Measurements from ENCODE around the gene MOB3A. TPM values are rescaled to one million over a fixed set of nuclear protein-coding genes. Genes with fewer than 3 reads are reported as not detected.

Gene MOB3A
- total and polyA plus RNA-seq, 2 of the 13 experiments (the other 11 are each of a cell fraction or from before 2014, with no cell fraction given), result 3.5 to 17.8 TPM

DNA sequence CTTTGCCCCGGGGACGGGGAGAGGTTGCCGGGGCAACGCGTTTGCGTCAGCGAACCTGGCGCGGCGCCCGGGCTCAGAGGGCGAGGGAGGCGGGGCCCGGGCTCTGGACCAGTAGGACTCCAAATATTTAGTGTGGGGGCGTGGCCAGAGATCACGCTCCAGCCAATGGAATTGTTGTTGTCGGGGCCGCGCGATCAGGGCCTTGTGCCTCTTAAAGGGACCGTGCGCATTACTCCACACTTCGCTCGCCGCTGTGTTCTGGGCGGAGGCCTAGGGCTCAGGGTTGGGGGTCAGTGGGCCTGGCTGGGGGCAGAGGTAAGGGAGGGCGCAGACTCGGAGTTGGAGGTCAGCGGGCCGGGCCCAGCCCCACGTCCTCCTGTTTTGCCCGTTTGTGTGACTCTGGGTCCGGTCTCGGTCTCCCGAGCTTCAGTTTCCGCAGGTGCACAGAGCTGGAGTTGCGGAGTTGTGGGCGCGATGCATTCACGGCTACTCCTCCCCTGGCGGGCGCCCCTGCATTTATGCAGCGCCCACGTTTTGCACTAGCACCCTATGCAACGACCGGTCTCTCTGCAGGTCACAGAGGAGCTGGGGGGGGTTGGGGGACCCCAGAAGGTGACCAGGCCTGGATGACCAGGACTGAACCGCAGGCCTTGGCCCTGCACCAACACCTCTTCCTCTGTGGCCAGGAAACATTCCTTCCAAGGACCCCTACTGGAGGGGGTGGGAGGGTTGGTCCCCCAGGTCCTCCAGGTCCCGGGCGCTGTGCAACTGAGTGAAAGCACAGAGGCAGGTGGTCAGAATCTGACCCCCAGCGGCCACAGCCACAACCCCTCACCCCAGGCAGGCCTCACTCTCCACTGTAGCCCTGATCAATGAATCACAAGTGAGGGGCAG lies 34.4 kb downstream of the MOB3A start (continued):
- TF ChIP-seq TOE1 (CRISPR knock-in tag; IDR thresholded peaks at IDR 0.05) (no peak; the same call in 1 of the 2 replicates), BCL6 (CRISPR knock-in tag; IDR thresholded peaks at IDR 0.05) (no peak), TGIF2 (CRISPR knock-in tag; IDR thresholded peaks at IDR 0.05) (no peak), AGO1 (IDR thresholded peaks at IDR 0.05; ENCODE audit: low read depth, low read length, poor library complexity, severe bottlenecking) (peak; percentile 44), POGK (CRISPR knock-in tag; conservative IDR thresholded peaks at IDR 0.05) (no peak; the same call in none of the 2 replicates), RBAK (CRISPR knock-in tag; IDR thresholded peaks at IDR 0.05) (no peak), TCF7L2 (IDR thresholded peaks at IDR 0.05; ENCODE audit: low read depth, low read length) (no peak), KAT8 (CRISPR knock-in tag; IDR thresholded peaks at IDR 0.05) (0 out of 2 replicates have a peak, but pooled peaks have one; percentile 16), ZNF160 (CRISPR knock-in tag; IDR thresholded peaks at IDR 0.05) (no peak), TSC22D2 (CRISPR knock-in tag; IDR thresholded peaks at IDR 0.05; ENCODE audit: borderline replicate concordance) (peak; percentile 69; the same call in 1 of the 2 replicates), ZNF720 (CRISPR knock-in tag; IDR thresholded peaks at IDR 0.05) (no peak), ZNF577 (CRISPR knock-in tag; IDR thresholded peaks at IDR 0.05; ENCODE audit: borderline replicate concordance, low read depth) (no peak), SP2 (CRISPR knock-in tag; IDR thresholded peaks at IDR 0.05) (peak; percentile 75), SP1 (IDR thresholded peaks at IDR 0.05) (no peak), SP1 (CRISPR knock-in tag; IDR thresholded peaks at IDR 0.05) (peak; percentile 75), ZNF205 (CRISPR knock-in tag; IDR thresholded peaks at IDR 0.05) (0 out of 2 replicates have a peak, but pooled peaks have one; percentile 51), ZBTB49 (CRISPR knock-in tag; IDR thresholded peaks at IDR 0.05; ENCODE audit: borderline replicate concordance) (peak; percentile 26; the same call in 1 of the 2 replicates), SRF (IDR thresholded peaks at IDR 0.05; ENCODE audit: low read depth, low read length) (no peak), ZNF564 (CRISPR knock-in tag; IDR thresholded peaks at IDR 0.05) (0 out of 2 replicates have a peak, but pooled peaks have one; percentile 58), ZNF441 (CRISPR knock-in tag; IDR thresholded peaks at IDR 0.05; ENCODE audit: borderline replicate concordance) (no peak)
- TF ChIP-seq, protein P1, sequence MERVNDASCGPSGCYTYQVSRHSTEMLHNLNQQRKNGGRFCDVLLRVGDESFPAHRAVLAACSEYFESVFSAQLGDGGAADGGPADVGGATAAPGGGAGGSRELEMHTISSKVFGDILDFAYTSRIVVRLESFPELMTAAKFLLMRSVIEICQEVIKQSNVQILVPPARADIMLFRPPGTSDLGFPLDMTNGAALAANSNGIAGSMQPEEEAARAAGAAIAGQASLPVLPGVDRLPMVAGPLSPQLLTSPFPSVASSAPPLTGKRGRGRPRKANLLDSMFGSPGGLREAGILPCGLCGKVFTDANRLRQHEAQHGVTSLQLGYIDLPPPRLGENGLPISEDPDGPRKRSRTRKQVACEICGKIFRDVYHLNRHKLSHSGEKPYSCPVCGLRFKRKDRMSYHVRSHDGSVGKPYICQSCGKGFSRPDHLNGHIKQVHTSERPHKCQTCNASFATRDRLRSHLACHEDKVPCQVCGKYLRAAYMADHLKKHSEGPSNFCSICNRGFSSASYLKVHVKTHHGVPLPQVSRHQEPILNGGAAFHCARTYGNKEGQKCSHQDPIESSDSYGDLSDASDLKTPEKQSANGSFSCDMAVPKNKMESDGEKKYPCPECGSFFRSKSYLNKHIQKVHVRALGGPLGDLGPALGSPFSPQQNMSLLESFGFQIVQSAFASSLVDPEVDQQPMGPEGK (CRISPR knock-in tag; IDR thresholded peaks at IDR 0.05), result peak; percentile 23; the same call in 1 of the 2 replicates
- TF ChIP-seq, protein P2, sequence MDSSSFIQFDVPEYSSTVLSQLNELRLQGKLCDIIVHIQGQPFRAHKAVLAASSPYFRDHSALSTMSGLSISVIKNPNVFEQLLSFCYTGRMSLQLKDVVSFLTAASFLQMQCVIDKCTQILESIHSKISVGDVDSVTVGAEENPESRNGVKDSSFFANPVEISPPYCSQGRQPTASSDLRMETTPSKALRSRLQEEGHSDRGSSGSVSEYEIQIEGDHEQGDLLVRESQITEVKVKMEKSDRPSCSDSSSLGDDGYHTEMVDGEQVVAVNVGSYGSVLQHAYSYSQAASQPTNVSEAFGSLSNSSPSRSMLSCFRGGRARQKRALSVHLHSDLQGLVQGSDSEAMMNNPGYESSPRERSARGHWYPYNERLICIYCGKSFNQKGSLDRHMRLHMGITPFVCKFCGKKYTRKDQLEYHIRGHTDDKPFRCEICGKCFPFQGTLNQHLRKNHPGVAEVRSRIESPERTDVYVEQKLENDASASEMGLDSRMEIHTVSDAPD (CRISPR knock-in tag; IDR thresholded peaks at IDR 0.05), result no peak

Data from HepG2 (cell line).